Coronary artery (tissue), 2 donors: ENCODE results near the gene MAPKBP1.

Source experiments
- DNase-seq: peaks from one replicate; pipeline ENCODE4 v3.0.0-alpha.2; 2017; ENCODE audit warnings: low spot score
- H3K27ac ChIP-seq, 2 donors: fragments of 200-600 bp; sonication (generic); one replicate each; pipeline ENCODE4 v1.5.1; 2016 to 2019
- H3K4me3 ChIP-seq: fragments of 200-600 bp; sonication (generic); 2 replicates; pipeline ENCODE4 v1.5.1; 2016; ENCODE audit warnings: mild to moderate bottlenecking, moderate library complexity
- CTCF ChIP-seq: fragments of 200-600 bp; sonication (generic); IDR thresholded peaks from one replicate; pipeline ENCODE4 v1.5.1; 2019; ENCODE audit warnings: antibody characterized with exemption

The MAPKBP1 gene

DNA sequence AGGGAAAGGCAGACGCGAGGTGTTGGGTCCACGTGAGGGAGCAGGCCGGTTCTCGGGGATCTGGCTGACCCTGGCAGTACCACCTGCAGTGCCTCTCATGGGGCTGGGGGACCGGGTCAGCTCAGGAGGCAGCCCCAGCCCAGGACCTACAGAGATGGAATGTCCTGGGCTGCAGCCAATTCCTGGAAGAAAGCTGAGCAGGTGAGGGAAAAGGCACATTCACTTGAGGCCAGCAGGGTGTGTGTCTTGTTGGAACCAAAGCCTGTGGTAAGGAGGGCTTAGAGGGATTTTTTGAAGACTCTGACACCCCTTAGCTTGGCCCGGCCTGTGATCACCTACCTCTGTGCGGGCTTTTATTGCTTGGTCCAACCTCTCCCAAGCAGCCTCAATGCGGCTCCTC is 80.2 kb downstream of the MAPKBP1 start:
- H3K27ac ChIP-seq: no peak overlapping the region
- H3K4me3 ChIP-seq: no peak overlapping the region
- DNase-seq: no peak
- TF ChIP-seq CTCF: no peak

- Histone ChIP-seq H3K4me3 (no peak overlapping the region), H3K27ac (no peak overlapping the region)
- TF ChIP-seq CTCF: no peak
- DNase-seq: no peak
Observed at GRCh38 chr15:41855261-41855961, 81.1 kb downstream of the MAPKBP1 start.

DNA sequence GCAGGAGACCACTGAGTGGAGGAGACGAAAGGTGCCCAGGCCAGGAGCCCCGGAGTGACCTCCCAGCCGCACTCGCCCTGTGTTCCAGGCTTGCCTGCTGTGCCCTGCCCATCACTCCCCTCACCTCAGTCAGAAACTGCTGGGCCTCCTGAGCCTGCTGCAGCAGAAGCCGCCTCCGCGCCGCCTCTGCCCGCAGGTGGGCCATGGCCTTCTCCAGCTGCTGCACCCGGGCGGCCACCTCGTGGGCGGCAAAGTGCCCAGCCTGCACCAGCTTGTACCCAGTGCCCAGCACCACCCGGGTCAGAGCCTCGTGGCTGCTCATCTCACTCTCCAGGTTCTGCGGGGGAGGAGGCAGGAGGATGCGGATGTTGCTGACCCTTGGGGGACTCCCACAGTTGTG is 82.0 kb downstream of the MAPKBP1 start:
- TF ChIP-seq CTCF: no peak

GRCh38 chr15:41856716-41857115 is 82.4 kb downstream of the MAPKBP1 start:
- Histone ChIP-seq H3K27ac (no peak overlapping the region), H3K4me3 (no peak overlapping the region)
- no peak for TF ChIP-seq CTCF
- no peak for DNase-seq

More for the DNA sequence above, 82.0 kb downstream of the MAPKBP1 start:
- Histone ChIP-seq H3K27ac (no peak overlapping the region), H3K4me3 (no peak overlapping the region)
- DNase-seq: no peak

DNA sequence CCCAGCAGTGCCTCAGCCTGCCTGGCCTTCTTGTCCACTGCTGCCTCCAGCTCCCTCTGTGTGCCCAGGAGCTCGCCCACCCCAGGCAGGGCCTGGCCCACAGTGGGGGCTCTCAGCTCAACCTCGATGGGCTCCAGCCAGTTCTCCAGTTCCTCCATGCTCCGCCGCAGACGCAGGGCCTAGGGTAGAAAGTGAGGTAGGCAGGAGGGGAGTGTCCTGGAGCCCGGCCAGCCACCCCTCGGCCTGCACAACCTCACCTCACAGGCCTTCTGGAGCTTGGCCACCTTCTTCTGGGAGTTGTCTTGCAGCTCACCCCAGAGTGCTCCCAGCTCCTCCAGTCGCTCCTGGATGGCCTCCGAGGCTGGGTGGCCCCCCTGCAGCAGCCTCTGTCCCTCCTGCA is 83.0 kb downstream of the MAPKBP1 start:
- H3K27ac ChIP-seq: no peak overlapping the region
- no peak for TF ChIP-seq CTCF
- no peak overlapping the region for H3K4me3 ChIP-seq
- DNase-seq: no peak

- Histone ChIP-seq H3K4me3 (no peak overlapping the region), H3K27ac (no peak overlapping the region)
- TF ChIP-seq CTCF: no peak
- no peak for DNase-seq
Observed at GRCh38 chr15:41858756-41859155, 84.5 kb downstream of the MAPKBP1 start.

- H3K4me3 ChIP-seq: no peak overlapping the region
- no peak overlapping the region for H3K27ac ChIP-seq
- no peak for DNase-seq
- TF ChIP-seq CTCF: no peak
Observed at GRCh38 chr15:41860049-41860828, 86.0 kb downstream of the MAPKBP1 start.
